HG03064 (cell line): ENCODE measurements around the gene EXTL2.
"Not testable (repeated sequence)": the region's sequence is repeated elsewhere in the genome, so short reads cannot be mapped to it uniquely, and the experiment has no call there.

ENCODE experiments used
- ATAC-seq: cut with Tn5 transposase; IDR thresholded peaks from one replicate; pipeline ENCODE4 v1.9.1; 2021; ENCODE audit warnings: low read depth; ENCODE audit not compliant: unreplicated experiment

EXTL2 gene

DNA sequence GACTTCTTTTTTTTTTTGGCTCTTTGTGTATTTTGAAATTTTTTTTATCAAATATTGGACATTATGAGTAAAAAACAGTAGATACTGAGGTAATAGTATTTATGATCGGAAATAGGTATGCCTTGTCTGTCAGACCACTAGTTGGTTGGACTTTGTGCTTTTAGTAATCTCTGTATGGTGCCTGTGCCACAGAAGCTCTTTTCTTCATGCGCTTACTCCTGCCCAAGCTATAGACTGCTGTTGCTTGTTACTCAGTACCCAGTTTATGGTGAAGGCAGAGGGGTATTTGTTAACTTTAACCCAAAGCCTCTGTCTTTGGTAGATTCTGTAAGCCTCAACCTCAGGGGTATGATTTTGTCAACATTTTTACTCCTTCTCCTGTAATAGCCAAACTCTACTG is 9.9 kb upstream of the EXTL2 start:
- no peak for ATAC-seq

- ATAC-seq, result no peak
Observed at GRCh38 chr1:100903777-100904176, 9.1 kb upstream of the EXTL2 start.

DNA sequence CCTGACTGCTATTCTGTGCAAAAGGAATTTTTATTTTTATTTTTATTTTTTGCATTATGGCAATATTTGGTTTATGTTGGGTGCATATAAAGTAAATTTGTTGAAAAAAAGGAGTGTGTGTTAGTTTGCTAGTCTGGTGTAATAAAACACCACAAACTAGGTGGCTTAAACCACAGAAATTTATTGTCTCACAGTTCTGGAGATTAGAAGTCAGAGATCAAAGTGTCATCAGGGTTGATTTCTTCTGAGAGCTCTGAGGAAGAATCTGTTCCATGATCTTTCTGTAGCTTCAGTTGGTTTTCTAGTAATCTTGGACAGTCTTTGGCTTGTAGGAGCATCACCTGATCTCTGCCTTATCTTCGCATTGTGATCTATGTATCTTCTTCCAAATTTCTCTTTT is 7.7 kb upstream of the EXTL2 start:
- ATAC-seq, result no peak

- ATAC-seq, result peak; percentile 36
Observed at GRCh38 chr1:100896481-100896982, 1.9 kb upstream of the EXTL2 start.

DNA sequence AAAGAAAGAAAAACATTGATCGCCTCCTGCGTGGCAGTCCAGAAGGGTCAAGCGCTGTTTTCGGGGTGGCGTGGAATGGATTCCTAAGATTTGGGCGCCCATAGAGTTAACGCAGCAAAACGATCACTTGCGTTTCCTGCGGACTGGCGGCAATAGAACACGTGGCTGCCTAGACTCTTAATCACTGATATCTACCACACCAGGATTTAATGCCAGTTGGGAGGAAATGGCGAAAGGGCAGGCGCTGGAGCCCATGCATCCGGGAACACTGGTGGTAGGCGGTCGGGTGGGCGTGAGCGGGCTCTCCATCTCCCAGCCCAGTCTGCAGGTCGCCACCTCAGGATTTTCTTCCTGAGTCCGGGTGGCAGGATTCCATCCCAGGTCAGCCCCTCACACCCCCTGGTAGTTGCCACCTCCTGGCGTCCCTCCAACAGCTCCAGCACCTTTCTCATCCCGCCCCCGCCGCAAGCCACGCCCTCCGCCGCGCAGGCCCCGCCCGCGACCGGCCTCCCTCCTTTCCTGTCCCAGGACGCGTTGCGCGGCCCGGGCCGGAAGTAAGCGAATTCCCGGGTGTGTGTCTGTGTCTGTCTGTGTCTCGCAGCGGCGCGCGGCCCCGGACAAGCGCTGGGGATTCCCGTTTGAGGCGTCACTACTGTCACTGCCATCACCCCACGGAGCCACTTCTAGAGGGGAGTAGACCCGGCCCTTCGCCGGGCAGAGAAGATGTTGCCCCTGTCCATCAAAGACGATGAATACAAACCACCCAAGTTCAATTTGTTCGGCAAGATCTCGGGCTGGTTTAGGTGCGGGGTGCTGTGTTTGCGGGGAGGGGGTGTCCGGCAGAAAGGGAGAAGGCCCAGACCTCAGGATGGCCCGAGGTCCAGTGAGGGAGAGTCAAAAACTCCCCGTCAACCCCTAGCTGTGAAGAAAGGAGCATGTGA is 1.2 kb upstream of the EXTL2 start, which contains the start of gene SLC30A7:
SLC30A7 (plus strand) TSS at position 551 of the 941 bp plus-strand sequence; CDS start at position 724, 173 bp downstream.
- ATAC-seq, result peak; percentile 65

GRCh38 chr1:100893718-100894117 is 924 bp downstream of the EXTL2 start:
- no peak for ATAC-seq

DNA sequence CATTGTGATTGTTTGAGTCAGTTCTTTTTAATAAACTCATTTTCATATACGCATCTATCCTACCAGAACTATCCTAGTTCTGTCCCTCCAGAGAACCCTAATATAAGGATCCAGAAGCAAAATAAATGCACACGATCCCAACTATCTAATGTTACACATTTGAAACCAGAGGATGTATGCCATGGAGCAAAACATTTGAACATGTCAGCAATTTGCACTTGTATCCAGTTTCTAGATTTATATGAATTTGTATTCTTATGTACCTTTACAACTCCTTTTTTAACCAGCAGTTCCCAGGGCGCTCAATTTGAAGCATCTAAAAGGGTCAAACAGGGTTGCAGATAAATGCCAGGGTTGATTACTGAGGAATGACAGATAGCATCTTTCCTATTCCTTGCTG is 2.1 kb downstream of the EXTL2 start:
- no peak for ATAC-seq

- no peak for ATAC-seq
Observed at GRCh38 chr1:100891380-100891779, 3.3 kb downstream of the EXTL2 start.

DNA sequence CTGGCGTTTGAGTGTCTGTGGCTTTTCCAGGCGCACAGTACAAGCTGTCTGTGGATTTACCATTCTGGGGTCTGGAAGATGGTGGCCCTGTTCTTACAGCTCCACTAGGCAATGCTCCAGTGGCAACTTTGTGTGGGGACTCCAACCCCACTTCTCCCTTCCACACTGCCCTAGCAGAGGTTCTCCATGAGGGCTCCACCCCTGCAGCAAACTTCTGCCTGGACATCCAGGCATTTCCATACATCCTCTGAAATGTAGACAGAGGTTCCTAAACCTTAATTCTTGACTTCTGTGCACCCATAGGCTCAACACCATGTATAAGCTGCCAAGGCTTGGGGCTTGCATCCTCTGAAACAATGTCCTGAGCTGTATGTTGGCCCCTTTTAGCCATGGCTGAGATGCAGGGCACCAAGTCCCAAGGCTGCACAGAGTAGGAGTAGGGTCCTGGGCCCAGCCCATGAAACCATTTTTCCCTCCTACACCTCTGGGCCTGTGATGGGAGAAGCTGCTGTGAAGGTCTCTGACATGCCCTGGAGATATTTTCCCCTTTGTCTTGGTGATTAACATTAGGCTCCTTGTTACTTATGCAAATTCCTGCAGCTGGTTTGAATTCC is 4.7 kb downstream of the EXTL2 start:
- ATAC-seq, result not testable (repeated sequence)

GRCh38 chr1:100889007-100889406 is 5.6 kb downstream of the EXTL2 start:
- not testable (repeated sequence) for ATAC-seq

DNA sequence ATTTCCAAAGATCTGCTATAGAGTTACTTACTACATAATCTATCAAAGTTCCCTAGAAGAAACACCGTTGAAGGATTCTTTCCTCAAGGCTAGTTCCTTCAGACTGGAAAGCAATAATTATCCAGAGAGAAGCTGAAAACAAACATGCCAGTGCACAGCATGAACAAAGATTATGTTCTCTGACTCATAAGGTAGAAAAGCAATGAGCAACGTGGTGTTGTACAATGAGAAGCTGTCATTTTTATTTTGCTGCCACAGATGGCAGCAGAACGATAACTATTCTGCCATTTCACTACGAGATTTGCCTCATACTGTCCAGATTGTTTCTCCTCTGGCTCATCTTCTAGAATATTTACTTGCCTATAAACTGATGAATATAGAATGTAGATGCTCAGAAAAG is 10.7 kb downstream of the EXTL2 start:
- no peak for ATAC-seq

DNA sequence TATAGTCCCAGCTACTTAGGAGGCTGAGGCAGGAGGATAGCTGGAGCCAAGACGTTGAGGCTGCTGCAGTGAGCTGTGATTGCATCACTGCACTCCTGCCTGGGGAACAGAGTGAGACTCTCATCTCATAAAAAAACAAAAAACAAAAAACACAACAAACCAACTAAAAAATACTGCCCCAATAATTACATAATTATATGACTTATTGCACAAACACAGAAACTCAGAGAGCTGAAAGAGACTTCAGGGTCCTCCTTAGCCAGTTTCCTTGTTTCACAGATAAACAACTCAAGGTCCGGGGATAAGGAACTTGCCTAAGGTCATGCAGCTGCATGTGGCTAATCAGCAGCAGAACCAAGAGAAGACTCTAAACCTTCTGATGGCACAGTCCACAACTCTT is 11.9 kb downstream of the EXTL2 start:
- ATAC-seq, result no peak

DNA sequence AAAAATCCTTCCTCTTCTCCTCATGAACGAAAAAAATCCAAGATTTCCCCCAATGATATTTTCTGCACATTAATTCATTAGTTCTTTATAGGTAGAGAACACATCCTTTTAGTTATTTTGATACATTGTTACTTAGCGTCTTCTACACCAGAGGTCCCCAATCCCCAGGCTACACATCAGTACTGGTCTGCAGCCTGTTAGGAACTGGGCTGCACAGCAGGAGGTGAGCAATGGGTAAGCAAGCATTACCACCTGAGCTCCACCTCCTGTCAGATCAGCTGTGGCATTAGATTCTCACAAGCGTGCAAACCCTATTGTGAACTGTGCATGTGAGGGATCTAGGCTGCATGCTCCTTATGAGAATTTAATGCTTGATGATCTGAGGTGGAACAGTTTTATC is 13.0 kb downstream of the EXTL2 start:
- ATAC-seq, result no peak

GRCh38 chr1:100879422-100879821 is 15.2 kb downstream of the EXTL2 start:
- ATAC-seq, result no peak

- ATAC-seq, result no peak
Observed at GRCh38 chr1:100876291-100876690, 18.4 kb downstream of the EXTL2 start.

- no peak for ATAC-seq
Observed at GRCh38 chr1:100875228-100875627, 19.4 kb downstream of the EXTL2 start.

DNA sequence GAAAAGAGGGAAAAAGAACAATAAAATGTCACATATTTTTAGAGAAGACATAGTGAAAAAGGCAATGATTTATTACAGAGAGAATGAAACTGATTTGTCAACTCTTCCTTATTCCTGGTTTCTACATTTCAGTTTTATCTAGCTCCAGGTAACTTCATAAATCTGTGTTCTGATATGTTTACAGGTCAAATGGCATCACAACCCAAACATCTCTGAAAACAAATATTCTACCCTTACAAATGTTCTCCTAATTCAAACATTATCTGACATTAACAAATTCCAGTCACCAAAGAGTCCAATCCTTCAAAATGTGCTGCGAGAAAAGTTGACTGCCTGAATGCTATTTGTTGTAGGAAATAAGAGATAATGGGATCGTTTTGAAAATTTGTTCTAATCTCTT is 20.2 kb downstream of the EXTL2 start:
- no peak for ATAC-seq

- ATAC-seq, result no peak
Observed at GRCh38 chr1:100869996-100870395, 24.6 kb downstream of the EXTL2 start.

DNA sequence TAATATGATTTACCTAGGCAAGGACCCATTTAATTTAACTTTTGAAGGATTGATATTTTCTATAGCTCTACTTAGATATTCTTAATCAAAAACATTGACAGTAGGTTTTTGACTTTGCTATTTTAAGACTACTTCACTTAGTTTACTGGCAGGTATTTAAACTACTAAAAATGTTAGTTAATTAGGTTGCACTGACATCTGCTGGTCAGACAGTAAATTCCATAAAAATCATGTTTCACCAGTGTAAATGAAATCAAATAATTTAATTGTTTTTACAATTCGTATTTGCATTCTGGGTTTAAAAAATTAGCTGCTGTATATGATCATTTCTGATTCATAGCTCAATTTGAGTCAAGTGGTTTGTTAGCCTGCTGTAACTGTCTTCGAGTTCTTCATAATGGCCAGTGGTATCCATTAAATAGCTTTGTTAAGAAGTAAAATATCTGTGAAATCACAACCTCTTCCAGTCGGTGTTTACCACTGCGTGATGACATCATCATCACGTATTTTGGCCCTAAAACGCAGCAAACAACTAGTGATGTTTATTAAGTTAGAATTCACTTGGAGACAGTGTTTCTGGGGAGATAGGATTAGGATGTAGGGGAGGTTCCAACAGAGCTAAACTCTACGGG is 26.2 kb downstream of the EXTL2 start:
- no peak for ATAC-seq

GRCh38 chr1:100866901-100867206 is 27.8 kb downstream of the EXTL2 start:
- no peak for ATAC-seq
